Sigmoid colon (tissue), 4 donors: Measurements from ENCODE around the gene MITF.

ENCODE experiments used
- CTCF ChIP-seq, 4 experiments: fragments of 450-650 bp in 3 of 4; fragments of 200-600 bp in 1 of 4; IDR thresholded peaks; one replicate each; pipeline ENCODE4 v1.5.1; 2016 to 2019; ENCODE audit warnings: antibody characterized with exemption in 4 of 4, mild to moderate bottlenecking in 3 of 4, moderate library complexity in 2 of 4
- EP300 ChIP-seq, 4 donors: sonication (generic); formaldehyde crosslinking; IDR thresholded peaks; one replicate each; pipeline ENCODE4 v1.6.1; 2017; ENCODE audit warnings: antibody characterized with exemption in 4 of 4
- POLR2A ChIP-seq, 2 donors: fragments of 450-650 bp; IDR thresholded peaks; one replicate each; pipeline ENCODE4 v1.6.1; 2016; ENCODE audit warnings: antibody characterized with exemption in 2 of 2, mild to moderate bottlenecking in 2 of 2, moderate library complexity in 2 of 2

GRCh38 chr3:69961706-69962439, 222.6 kb downstream of the MITF start:
- TF ChIP-seq CTCF (IDR thresholded peaks at IDR 0.05): no peak
- no peak for TF ChIP-seq POLR2A (IDR thresholded peaks at IDR 0.05)
- no peak for TF ChIP-seq EP300 (IDR thresholded peaks at IDR 0.05)
